ENCODE results near the gene CYSLTR2.

CYSLTR2 gene

GRCh38 chr13:48739386-48739964, 85.7 kb downstream of the CYSLTR2 start:
- H3K4me3 ChIP-seq (ENCODE audit: low read depth, low read length) = no peak overlapping the region
- no peak for DNase-seq (ENCODE audit: low read depth)
- TF ChIP-seq CTCF (IDR thresholded peaks at IDR 0.05; ENCODE audit: control insufficient read depth, extremely low read depth, insufficient read depth) = no peak

- peak; percentile 7 for DNase-seq (ENCODE audit: low read depth)
- H3K4me3 ChIP-seq (ENCODE audit: low read depth, low read length) = no peak overlapping the region
- TF ChIP-seq CTCF (IDR thresholded peaks at IDR 0.05; ENCODE audit: control insufficient read depth, extremely low read depth, insufficient read depth) = no peak
Measured at GRCh38 chr13:48741377-48741776, 87.6 kb downstream of the CYSLTR2 start.

GRCh38 chr13:48746821-48747220, 93.1 kb downstream of the CYSLTR2 start:
- no peak overlapping the region for H3K4me3 ChIP-seq (ENCODE audit: low read depth, low read length)
- no peak for DNase-seq (ENCODE audit: low read depth)
- no peak for TF ChIP-seq CTCF (IDR thresholded peaks at IDR 0.05; ENCODE audit: control insufficient read depth, extremely low read depth, insufficient read depth)

GRCh38 chr13:48748681-48749080, 95.0 kb downstream of the CYSLTR2 start:
- no peak for DNase-seq (ENCODE audit: low read depth)
- no peak overlapping the region for H3K4me3 ChIP-seq (ENCODE audit: low read depth, low read length)
- TF ChIP-seq CTCF (IDR thresholded peaks at IDR 0.05; ENCODE audit: control insufficient read depth, extremely low read depth, insufficient read depth) = no peak

- no peak for DNase-seq (ENCODE audit: low read depth)
- TF ChIP-seq CTCF (IDR thresholded peaks at IDR 0.05; ENCODE audit: control insufficient read depth, extremely low read depth, insufficient read depth) = no peak
- no peak overlapping the region for H3K4me3 ChIP-seq (ENCODE audit: low read depth, low read length)
Measured at GRCh38 chr13:48749144-48749543, 95.4 kb downstream of the CYSLTR2 start.

GRCh38 chr13:48749699-48750473, 96.2 kb downstream of the CYSLTR2 start:
- H3K4me3 ChIP-seq (ENCODE audit: low read depth, low read length) = no peak overlapping the region
- no peak for DNase-seq (ENCODE audit: low read depth)
- no peak for TF ChIP-seq CTCF (IDR thresholded peaks at IDR 0.05; ENCODE audit: control insufficient read depth, extremely low read depth, insufficient read depth)
